Vagina (tissue), 2 donors: ENCODE results near the gene B4GALT7. TPM values are rescaled to one million over a fixed set of nuclear protein-coding genes. Genes with fewer than 3 reads are reported as not detected.
"Not testable (repeated sequence)": the region's sequence is repeated elsewhere in the genome, so short reads cannot be mapped to it uniquely, and the experiment has no call there.

Source experiments
- DNase-seq, 2 donors: peaks; one replicate each; pipeline ENCODE4 v3.0.0-alpha.2; 2017; ENCODE audit errors: extremely low spot score in 2 of 2
- H3K27ac ChIP-seq: fragments of 200-600 bp; sonication (generic); one replicate; pipeline ENCODE4 v1.5.1; 2019
- H3K27me3 ChIP-seq: fragments of 200-600 bp; sonication (generic); one replicate; pipeline ENCODE4 v1.5.1; 2019
- H3K36me3 ChIP-seq, 2 donors: fragments of 200-600 bp; sonication (generic); one replicate each; pipeline ENCODE4 v1.5.1; 2017 to 2019
- H3K4me1 ChIP-seq: fragments of 200-600 bp; sonication (generic); one replicate; pipeline ENCODE4 v1.5.1; 2019
- H3K4me3 ChIP-seq, 2 donors: fragments of 200-600 bp; sonication (generic); 1 replicate in 1 of 2; 2 replicates in 1 of 2; pipeline ENCODE4 v1.5.1; 2016 to 2019
- H3K9me3 ChIP-seq: fragments of 200-600 bp; sonication (generic); one replicate; pipeline ENCODE4 v1.5.1; 2019
- CTCF ChIP-seq, 3 experiments: fragments of 450-650 bp in 2 of 3; fragments of 200-600 bp in 1 of 3; sonication (generic) in 1 of 3; IDR thresholded peaks; one replicate each; pipeline ENCODE4 v1.5.1; 2017 to 2019; ENCODE audit warnings: antibody characterized with exemption in 3 of 3, mild to moderate bottlenecking in 2 of 3, moderate library complexity in 2 of 3
- POLR2A ChIP-seq, 2 donors: fragments of 450-650 bp; IDR thresholded peaks; one replicate each; pipeline ENCODE4 v1.6.1; 2017; ENCODE audit warnings: antibody characterized with exemption in 2 of 2, mild to moderate bottlenecking in 2 of 2, moderate library complexity in 2 of 2
- POLR2AphosphoS5 ChIP-seq, 2 donors: sonication (generic); formaldehyde crosslinking; IDR thresholded peaks; one replicate each; pipeline ENCODE4 v1.9.0; 2017; ENCODE audit warnings: antibody characterized with exemption in 2 of 2, mild to moderate bottlenecking in 2 of 2, low read depth in 1 of 2; ENCODE audit not compliant: insufficient read depth in 1 of 2
- intact Hi-C: fragments of 100-400 bp; cut with DNase I; formaldehyde crosslinking; loops from one replicate; pipeline ENCODE4 v1.15.1; 2023
- total RNA-seq: library from RNA; depleted of rRNA; stranded (reverse); fragments of >200 nt; gene quantifications from one replicate; pipeline ENCODE4 v1.2.3, GENCODE V29; 2016

Gene B4GALT7
- total RNA-seq, 1 donor from 2014 or later = 19.4 TPM

GRCh38 chr5:177555665-177556064 lies 44.3 kb upstream of the B4GALT7 start:
- Histone ChIP-seq H3K4me1 (peaks cover 28% of the 10 kb centered on the region), H3K27ac (no peak overlapping the region), H3K27me3 (no peaks in the 10 kb centered on the region), H3K9me3 (no peaks in the 10 kb centered on the region), H3K36me3 (peaks cover 0 to 1% of the 10 kb centered on the region in 2 donors), H3K4me3 (no peak overlapping the region)
- no peak for DNase-seq
- intact Hi-C loops = no loop called here
- TF ChIP-seq POLR2A (IDR thresholded peaks at IDR 0.05) (no peak), CTCF (IDR thresholded peaks at IDR 0.05) (no peak), POLR2AphosphoS5 (IDR thresholded peaks at IDR 0.05; ENCODE audit: insufficient read depth in 1 of 2, low read depth in 1 of 2) (no peak)

GRCh38 chr5:177557041-177557647 lies 42.8 kb upstream of the B4GALT7 start:
- no peak for DNase-seq
- TF ChIP-seq POLR2AphosphoS5 (IDR thresholded peaks at IDR 0.05; ENCODE audit: insufficient read depth in 1 of 2, low read depth in 1 of 2) = no peak
- TF ChIP-seq CTCF (IDR thresholded peaks at IDR 0.05) = no peak
- TF ChIP-seq POLR2A (IDR thresholded peaks at IDR 0.05) = no peak
- intact Hi-C loops = no loop called here
- Histone ChIP-seq H3K9me3 (no peaks in the 10 kb centered on the region), H3K4me3 (no peak overlapping the region), H3K36me3 (no peaks in the 10 kb centered on the region), H3K27me3 (no peaks in the 10 kb centered on the region), H3K27ac (no peak overlapping the region), H3K4me1 (peaks cover 24% of the 10 kb centered on the region)

- no peak overlapping the region for H3K4me3 ChIP-seq
- no peaks in the 10 kb centered on the region for H3K27me3 ChIP-seq
- H3K36me3 ChIP-seq = no peaks in the 10 kb centered on the region
- H3K9me3 ChIP-seq = no peaks in the 10 kb centered on the region
- no peak for TF ChIP-seq POLR2AphosphoS5 (IDR thresholded peaks at IDR 0.05; ENCODE audit: insufficient read depth in 1 of 2, low read depth in 1 of 2)
- TF ChIP-seq CTCF (IDR thresholded peaks at IDR 0.05) = no peak
- no peak for TF ChIP-seq POLR2A (IDR thresholded peaks at IDR 0.05)
- H3K27ac ChIP-seq = no peak overlapping the region
- intact Hi-C loops = no loop called here
- H3K4me1 ChIP-seq = peaks cover 17% of the 10 kb centered on the region
- DNase-seq = no peak
Observed at GRCh38 chr5:177557796-177558195, 42.1 kb upstream of the B4GALT7 start.

GRCh38 chr5:177559446-177559941 lies 40.4 kb upstream of the B4GALT7 start:
- H3K4me1 ChIP-seq, H3K4me3 ChIP-seq, H3K9me3 ChIP-seq, H3K36me3 ChIP-seq, H3K27me3 ChIP-seq, intact Hi-C loops, DNase-seq, H3K27ac ChIP-seq: not testable (repeated sequence)

- intact Hi-C loops = no loop called here
- Histone ChIP-seq H3K27ac (no peak overlapping the region), H3K4me3 (no peak overlapping the region), H3K27me3 (no peaks in the 10 kb centered on the region), H3K9me3 (no peaks in the 10 kb centered on the region), H3K36me3 (no peaks in the 10 kb centered on the region), H3K4me1 (no peaks in the 10 kb centered on the region)
- DNase-seq = no peak
- TF ChIP-seq POLR2A (IDR thresholded peaks at IDR 0.05) (no peak), POLR2AphosphoS5 (IDR thresholded peaks at IDR 0.05; ENCODE audit: insufficient read depth in 1 of 2, low read depth in 1 of 2) (no peak), CTCF (IDR thresholded peaks at IDR 0.05) (no peak)
Observed at GRCh38 chr5:177565046-177565445, 34.9 kb upstream of the B4GALT7 start.
